ENCODE data around the gene ARHGAP24. TPM values are rescaled to one million over a fixed set of nuclear protein-coding genes. Genes with fewer than 3 reads are reported as not detected.

Gene ARHGAP24
- total and polyA plus RNA-seq, 2 of the 13 experiments (the other 11 are each of a cell fraction or from before 2014, with no cell fraction given): 0.07 to 0.55 TPM

GRCh38 chr4:85883180-85883579 lies 408.2 kb downstream of the ARHGAP24 start:
- Histone ChIP-seq H3K4me3 (replicated peaks in 1 of 3; ENCODE audit: insufficient read depth in 1 of 3, low read depth in 2 of 3, low read length in 3 of 3) (no peak overlapping the region), H3K9ac (ENCODE audit: insufficient read depth, low read depth, low read length) (no peak overlapping the region), H2AFZ (ENCODE audit: low read length) (no peak overlapping the region), H3K79me2 (ENCODE audit: insufficient read depth, low read length) (no peaks in the 10 kb centered on the region), H3K27ac (ENCODE audit: extremely low read length, insufficient read depth, low read length) (no peak overlapping the region), H3K9me3 (ENCODE audit: low read length) (no peaks in the 10 kb centered on the region), H3K36me3 (replicated peaks in 1 of 2; ENCODE audit: control insufficient read depth in 1 of 2, insufficient read depth in 2 of 2, low read length in 2 of 2) (no peaks in the 10 kb centered on the region), H4K20me1 (ENCODE audit: insufficient read depth, low read length) (no peaks in the 10 kb centered on the region), H3K4me1 (ENCODE audit: insufficient read depth, low read length) (no peaks in the 10 kb centered on the region), H3K4me2 (ENCODE audit: low read depth, low read length) (no peak overlapping the region), H3K27me3 (ENCODE audit: control insufficient read depth in 1 of 2, insufficient read depth in 2 of 2, low read length in 2 of 2) (no peaks in the 10 kb centered on the region)
- ATAC-seq: no peak
- TF ChIP-seq MAZ (IDR thresholded peaks at IDR 0.05; ENCODE audit: borderline replicate concordance, low read depth, low read length) (no peak), MAZ (CRISPR knock-in tag; IDR thresholded peaks at IDR 0.05; ENCODE audit: low read depth) (no peak), ZXDC (CRISPR knock-in tag; IDR thresholded peaks at IDR 0.05) (no peak), ZNF329 (CRISPR knock-in tag; IDR thresholded peaks at IDR 0.05; ENCODE audit: low read depth) (no peak), SIX1 (CRISPR knock-in tag; IDR thresholded peaks at IDR 0.05; ENCODE audit: borderline replicate concordance) (no peak), NFIB (CRISPR knock-in tag; IDR thresholded peaks at IDR 0.05; ENCODE audit: borderline replicate concordance) (no peak)
- TF ChIP-seq, protein P1, sequence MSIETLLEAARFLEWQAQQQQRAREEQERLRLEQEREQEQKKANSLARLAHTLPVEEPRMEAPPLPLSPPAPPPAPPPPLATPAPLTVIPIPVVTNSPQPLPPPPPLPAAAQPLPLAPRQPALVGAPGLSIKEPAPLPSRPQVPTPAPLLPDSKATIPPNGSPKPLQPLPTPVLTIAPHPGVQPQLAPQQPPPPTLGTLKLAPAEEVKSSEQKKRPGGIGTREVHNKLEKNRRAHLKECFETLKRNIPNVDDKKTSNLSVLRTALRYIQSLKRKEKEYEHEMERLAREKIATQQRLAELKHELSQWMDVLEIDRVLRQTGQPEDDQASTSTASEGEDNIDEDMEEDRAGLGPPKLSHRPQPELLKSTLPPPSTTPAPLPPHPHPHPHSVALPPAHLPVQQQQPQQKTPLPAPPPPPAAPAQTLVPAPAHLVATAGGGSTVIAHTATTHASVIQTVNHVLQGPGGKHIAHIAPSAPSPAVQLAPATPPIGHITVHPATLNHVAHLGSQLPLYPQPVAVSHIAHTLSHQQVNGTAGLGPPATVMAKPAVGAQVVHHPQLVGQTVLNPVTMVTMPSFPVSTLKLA (IDR thresholded peaks at IDR 0.05): peak; percentile 64
- ChIA-PET CTCF (ENCODE audit: low intra/inter-chr PET ratio, low total read pairs) (no interaction called here), POLR2A (no interaction called here)
- BruUV-seq (replicated peaks): no TSS peak
- no peak for FAIRE-seq
- WGBS (ENCODE audit: low lambda C conversion rate): 94% methylated on average over 1 of the region's 1 CpG
- in situ Hi-C loops (cut with HindIII; ENCODE audit: extremely low pct_ligation_motif_present, low pct_unique_long_range_greater_than_20kb): no loop called here
- no peak for DNase-seq (ENCODE audit: low spot score)
- intact Hi-C loops (cut with micrococcal nuclease; ENCODE audit: unreplicated experiment): no loop called here

Data from HepG2 (cell line).